ENCODE results near the gene EYA4. TPM values are rescaled to one million over a fixed set of nuclear protein-coding genes. Genes with fewer than 3 reads are reported as not detected.
A peak's percentile ranks its signal among the peaks of the same experiment; 100 is the strongest.

EYA4 gene
- polyA plus RNA-seq, 1 of the 3 experiments (the other 2 are of a cell fraction) = 0.08 TPM

- Histone ChIP-seq H3K36me3 (replicated peaks in 1 of 2; ENCODE audit: control insufficient read depth in 1 of 2, insufficient read depth in 2 of 2, low read length in 1 of 2) (no peaks in the 10 kb centered on the region), H2AFZ (ENCODE audit: low read depth) (no peak overlapping the region), H3K9ac (no peak overlapping the region), H4K20me1 (ENCODE audit: insufficient read depth) (no peaks in the 10 kb centered on the region), H3K9me2 (no peaks in the 10 kb centered on the region), H3K4me2 (no peak overlapping the region), H3K27ac (ENCODE audit: low read depth in 2 of 2, low read length in 1 of 2) (no peak overlapping the region), H3K27me3 (ENCODE audit: insufficient read depth) (peaks cover 42% of the 10 kb centered on the region), H3F3A (replicated peaks; ENCODE audit: insufficient read depth) (no peaks in the 10 kb centered on the region), H3K9me3 (no peaks in the 10 kb centered on the region), H3K4me1 (ENCODE audit: control insufficient read depth in 1 of 2, insufficient read depth in 2 of 2, low read depth in 1 of 2, low read length in 1 of 2) (peaks cover 0 to 10% of the 10 kb centered on the region in 2 experiments; a peak in 1 of 4 replicates), H3K79me2 (ENCODE audit: insufficient read depth) (no peaks in the 10 kb centered on the region), H3K4me3 (ENCODE audit: low read depth in 2 of 2, low read length in 1 of 2) (peak overlapping the region in 1 of 2 experiments; percentile 38; a peak in 1 of 4 replicates)
- no peak for TF ChIP-seq SMC3 (IDR thresholded peaks at IDR 0.05; ENCODE audit: low read depth, low read length)
- no peak for TF ChIP-seq REST (IDR thresholded peaks at IDR 0.05; ENCODE audit: low read depth, low read length)
- no peak for TF ChIP-seq RAD21 (IDR thresholded peaks at IDR 0.05; ENCODE audit: low read length)
- no peak for TF ChIP-seq JUND (IDR thresholded peaks at IDR 0.05)
- no peak for TF ChIP-seq FOXJ3 (CRISPR knock-in tag; IDR thresholded peaks at IDR 0.05)
- no peak for TF ChIP-seq CHD2 (IDR thresholded peaks at IDR 0.05; ENCODE audit: low read length, partially characterized antibody)
- no peak for TF ChIP-seq TCF12 (IDR thresholded peaks at IDR 0.05)
- TF ChIP-seq GATA2 (CRISPR knock-in tag; IDR thresholded peaks at IDR 0.05) = no peak
- no peak for TF ChIP-seq TEAD4 (IDR thresholded peaks at IDR 0.05; ENCODE audit: borderline replicate concordance, insufficient read depth)
- no peak for TF ChIP-seq MXI1 (IDR thresholded peaks at IDR 0.05; ENCODE audit: low read depth, low read length)
- TF ChIP-seq IRF3 (IDR thresholded peaks at IDR 0.05; ENCODE audit: low read depth, low read length) = no peak
- TF ChIP-seq RXRA (IDR thresholded peaks at IDR 0.05; ENCODE audit: borderline replicate concordance, low read depth) = no peak
- POLR2A ChIA-PET = no interaction called here
- peak; percentile 25 for DNase-seq
- CTCF ChIA-PET = no interaction called here
- WGBS (ENCODE audit: low lambda C conversion rate) = 4% methylated on average over 32 of the region's 36 CpGs
Measured at GRCh38 chr6:133242637-133243585, 1.8 kb downstream of the EYA4 start.
